NCI-H460 (cell line): ENCODE data around the gene PLXNA2. TPM values are rescaled to one million over a fixed set of nuclear protein-coding genes. Genes with fewer than 3 reads are reported as not detected.

Experiments
- DNase-seq: peaks from one replicate; pipeline ENCODE4 v3.0.0-alpha.2; 2016; ENCODE audit warnings: low read depth; ENCODE audit errors: extremely low read depth
- total RNA-seq: library from RNA; depleted of rRNA; stranded (reverse); fragments of >200 nt; shearing (Covaris generic); gene quantifications from 2 replicates; pipeline ENCODE4 v1.2.3, GENCODE V29; 2014

The PLXNA2 gene
- total RNA-seq, 1 experiment from 2014 or later, result 6.5 TPM

GRCh38 chr1:208078752-208079151 lies 165.4 kb downstream of the PLXNA2 start:
- no peak for DNase-seq

GRCh38 chr1:208077232-208078075 lies 166.7 kb downstream of the PLXNA2 start:
- DNase-seq, result no peak

- DNase-seq, result no peak
These were observed 169.8 kb downstream of the PLXNA2 start for GRCh38 chr1:208074353-208074752.

- DNase-seq, result no peak
These were observed 172.7 kb downstream of the PLXNA2 start for GRCh38 chr1:208071435-208072031.

- no peak for DNase-seq
These were observed 174.3 kb downstream of the PLXNA2 start for GRCh38 chr1:208069908-208070307.

- no peak for DNase-seq
These were observed 174.9 kb downstream of the PLXNA2 start for GRCh38 chr1:208069317-208069716.

GRCh38 chr1:208068908-208069307 lies 175.3 kb downstream of the PLXNA2 start:
- no peak for DNase-seq

GRCh38 chr1:208068407-208068806 lies 175.8 kb downstream of the PLXNA2 start:
- no peak for DNase-seq

GRCh38 chr1:208066583-208066982 lies 177.6 kb downstream of the PLXNA2 start:
- DNase-seq, result no peak

- DNase-seq, result no peak
These were observed 178.3 kb downstream of the PLXNA2 start for GRCh38 chr1:208065862-208066261.

- DNase-seq, result no peak
These were observed 182.6 kb downstream of the PLXNA2 start for GRCh38 chr1:208061632-208062031.

- no peak for DNase-seq
These were observed 183.1 kb downstream of the PLXNA2 start for GRCh38 chr1:208061118-208061517.

- no peak for DNase-seq
These were observed 183.8 kb downstream of the PLXNA2 start for GRCh38 chr1:208060215-208060869.

GRCh38 chr1:208059409-208060001 lies 184.7 kb downstream of the PLXNA2 start:
- DNase-seq, result no peak

- no peak for DNase-seq
These were observed 185.4 kb downstream of the PLXNA2 start for GRCh38 chr1:208058756-208059155.

- no peak for DNase-seq
These were observed 185.9 kb downstream of the PLXNA2 start for GRCh38 chr1:208058267-208058666.

GRCh38 chr1:208057056-208057455 lies 187.1 kb downstream of the PLXNA2 start:
- no peak for DNase-seq

- DNase-seq, result no peak
These were observed 188.6 kb downstream of the PLXNA2 start for GRCh38 chr1:208055535-208055934.

- no peak for DNase-seq
These were observed 189.2 kb downstream of the PLXNA2 start for GRCh38 chr1:208054911-208055379.

- no peak for DNase-seq
These were observed 189.7 kb downstream of the PLXNA2 start for GRCh38 chr1:208054485-208054884.

- no peak for DNase-seq
These were observed 190.5 kb downstream of the PLXNA2 start for GRCh38 chr1:208053661-208054060.
